ENCODE data around the gene COTL1.
"Not testable (repeated sequence)": the region's sequence is repeated elsewhere in the genome, so short reads cannot be mapped to it uniquely, and the experiment has no call there.

The COTL1 gene

DNA sequence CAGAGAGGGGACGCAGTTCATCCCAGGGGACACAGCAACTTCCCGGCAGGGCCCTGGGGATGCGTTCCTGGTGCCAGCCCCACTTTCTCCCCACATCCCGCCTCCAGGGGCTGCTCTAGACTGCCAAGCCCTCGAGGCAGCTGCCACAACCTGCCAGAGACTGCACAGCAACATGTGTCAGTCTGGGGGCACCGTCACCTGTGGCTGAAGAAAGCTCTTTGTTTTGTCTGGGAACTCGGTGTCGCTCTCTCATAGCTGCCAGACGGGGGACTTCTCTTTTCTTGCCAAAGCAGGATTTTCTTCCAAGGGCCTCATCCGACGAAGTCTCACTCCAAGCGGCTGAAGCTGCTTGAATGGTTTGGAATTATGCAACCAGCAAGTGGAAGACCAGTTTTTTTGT, 43.7 kb downstream of the COTL1 start:
- no peak for DNase-seq (ENCODE audit: low read depth in 1 of 2, low spot score in 1 of 2)

DNA sequence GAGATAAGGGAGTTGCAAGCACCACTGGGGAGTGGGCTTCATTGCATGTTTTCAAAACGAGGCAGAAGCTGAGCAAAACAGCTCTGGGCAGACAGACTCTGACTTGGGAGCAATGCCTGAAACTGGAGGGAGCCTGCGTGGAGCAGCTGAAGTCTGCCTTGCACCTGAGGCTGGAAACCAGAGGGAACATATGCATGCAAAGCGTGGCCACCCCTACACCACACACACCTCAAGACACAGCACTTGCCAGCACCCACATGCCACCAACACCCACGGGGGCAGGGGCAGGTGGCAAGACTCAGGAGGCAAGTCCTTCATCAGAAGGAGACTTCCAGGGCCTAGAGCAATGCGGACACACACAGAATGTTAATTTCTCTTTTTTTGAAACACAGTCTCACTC, 45.8 kb downstream of the COTL1 start:
- no peak for DNase-seq (ENCODE audit: low read depth in 1 of 2, low spot score in 1 of 2)

DNA sequence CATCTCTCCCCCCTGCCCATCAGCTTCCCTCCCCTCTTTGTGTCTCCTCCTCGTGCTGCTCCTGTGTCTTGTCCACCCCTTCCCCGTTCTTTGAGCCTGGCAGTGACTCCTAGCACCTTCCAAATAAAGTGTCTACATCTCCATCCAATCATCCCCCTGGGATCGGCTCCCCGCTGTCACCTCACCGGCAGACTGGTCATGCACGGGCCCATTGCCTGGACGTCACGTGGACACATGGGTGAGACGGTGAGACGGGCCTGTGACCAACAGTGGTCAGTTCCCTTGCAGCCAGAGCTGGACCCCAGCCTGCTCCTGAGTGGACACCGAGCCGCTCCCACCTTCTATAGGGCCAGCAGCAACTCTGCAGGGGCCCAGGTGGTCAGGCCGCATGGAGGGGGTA, 46.4 kb downstream of the COTL1 start:
- no peak for DNase-seq (ENCODE audit: low read depth in 1 of 2, low spot score in 1 of 2)

DNA sequence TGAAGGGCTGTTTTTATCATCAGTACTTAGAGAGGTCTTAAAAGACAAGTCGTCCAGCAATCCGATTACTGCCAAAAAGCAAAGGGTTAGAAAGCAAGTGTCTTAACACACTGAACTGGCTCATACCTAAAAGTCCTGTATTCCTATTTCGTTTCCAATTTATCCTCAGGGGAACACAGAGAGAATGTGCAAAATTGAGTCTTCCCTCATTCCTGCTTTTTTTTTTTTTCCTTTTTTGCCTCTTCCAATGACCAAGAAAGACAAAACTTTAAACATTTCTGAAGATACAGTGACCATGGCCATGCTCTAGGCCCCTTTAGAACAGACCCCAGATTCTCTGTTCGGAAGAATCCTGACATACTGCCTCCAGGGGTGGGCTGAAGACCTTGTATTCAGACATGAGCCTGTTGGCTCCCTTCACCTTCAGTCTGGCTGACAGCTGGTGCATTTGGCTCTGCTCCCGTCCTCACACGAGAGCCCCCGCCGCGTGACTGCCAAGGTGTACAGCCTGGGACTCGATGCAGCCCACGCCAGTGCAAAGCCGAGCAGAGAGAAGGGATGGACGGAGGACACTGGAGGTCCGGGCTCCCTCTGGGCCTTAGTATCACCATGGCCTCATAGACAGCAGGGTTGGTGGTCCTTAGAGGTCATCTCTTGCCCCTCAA, 47.0 kb downstream of the COTL1 start:
- DNase-seq (ENCODE audit: low read depth in 1 of 2, low spot score in 1 of 2): no peak

DNA sequence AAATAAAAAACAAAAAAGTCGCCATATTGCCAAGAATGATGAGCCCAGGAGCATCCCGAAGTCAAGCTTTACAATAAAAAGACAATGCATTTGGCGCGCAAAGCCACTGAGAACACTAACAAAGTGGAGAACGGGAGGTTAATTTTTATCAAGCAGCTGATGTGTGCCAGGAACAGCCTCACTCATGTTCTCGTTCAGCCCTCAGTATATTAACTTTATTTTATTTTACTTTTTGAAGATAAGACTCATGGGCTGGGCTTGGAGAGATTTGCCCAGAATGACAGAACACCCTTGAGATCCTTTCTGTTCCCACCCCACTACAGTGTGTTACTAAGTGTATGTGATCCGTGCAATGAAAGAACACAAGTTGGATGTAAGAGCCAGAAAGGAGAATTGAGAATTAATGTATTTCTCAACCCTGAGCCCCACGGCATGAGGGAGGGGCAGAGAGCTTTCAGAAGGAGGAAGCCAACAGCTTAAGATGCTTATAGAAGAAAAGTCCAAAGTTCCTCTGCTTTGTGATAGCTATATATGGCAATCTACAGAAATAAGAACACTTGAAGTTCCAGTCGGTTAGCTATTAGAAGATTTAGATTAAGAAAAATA, 48.4 kb downstream of the COTL1 start:
- DNase-seq (ENCODE audit: low read depth in 1 of 2, low spot score in 1 of 2): no peak

DNA sequence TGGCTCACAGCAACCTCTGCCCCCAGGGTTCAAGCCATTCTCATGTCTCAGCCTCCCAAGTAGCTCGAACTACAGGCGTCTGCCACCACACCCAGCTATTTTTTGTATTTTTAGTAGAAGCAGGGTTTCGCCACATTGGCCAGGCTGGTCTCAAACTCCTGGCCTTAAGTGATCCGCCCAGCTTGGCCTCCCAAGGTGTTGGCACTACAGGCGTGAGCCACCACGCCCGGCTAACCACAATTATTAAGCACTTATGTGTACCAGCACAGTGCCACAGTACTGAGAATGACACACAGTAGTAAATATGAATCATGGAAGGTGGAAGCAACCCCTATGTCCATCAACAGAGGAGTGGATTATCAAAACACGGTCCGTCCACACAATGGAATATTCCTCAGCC, 49.8 kb downstream of the COTL1 start:
- DNase-seq (ENCODE audit: low read depth in 1 of 2, low spot score in 1 of 2): no peak

DNA sequence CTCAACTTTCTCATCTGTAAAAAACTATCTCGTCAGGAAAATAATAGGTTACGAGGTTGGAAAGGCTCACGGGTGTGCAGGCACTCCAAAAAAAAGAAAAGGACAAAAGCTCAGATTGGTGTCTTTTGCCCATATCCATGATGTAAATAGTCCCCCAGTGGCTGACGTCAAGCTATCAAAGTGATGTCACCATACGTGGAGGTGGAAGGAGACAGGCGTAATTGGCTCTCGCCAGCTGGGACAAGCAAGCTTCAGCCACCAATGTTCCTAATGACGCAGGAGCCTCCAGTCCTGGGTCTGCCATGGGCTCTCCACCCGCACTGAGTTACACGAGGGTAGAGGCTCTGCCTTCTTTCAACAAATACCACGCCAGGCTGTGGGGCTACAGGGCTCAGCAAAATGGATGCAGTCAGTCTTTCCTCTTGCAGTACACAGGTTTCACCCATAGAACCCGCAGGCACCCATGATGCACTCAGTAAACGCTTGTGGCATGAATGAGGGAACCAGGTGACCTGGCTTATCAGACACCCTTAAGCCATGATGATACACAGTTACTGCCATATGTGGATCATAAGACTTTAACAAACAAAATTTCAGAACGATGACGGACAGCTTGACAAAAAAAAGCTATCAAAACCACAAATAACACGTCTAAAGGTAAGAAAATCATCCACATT, 50.5 kb downstream of the COTL1 start:
- no peak for DNase-seq (ENCODE audit: low read depth in 1 of 2, low spot score in 1 of 2)

DNA sequence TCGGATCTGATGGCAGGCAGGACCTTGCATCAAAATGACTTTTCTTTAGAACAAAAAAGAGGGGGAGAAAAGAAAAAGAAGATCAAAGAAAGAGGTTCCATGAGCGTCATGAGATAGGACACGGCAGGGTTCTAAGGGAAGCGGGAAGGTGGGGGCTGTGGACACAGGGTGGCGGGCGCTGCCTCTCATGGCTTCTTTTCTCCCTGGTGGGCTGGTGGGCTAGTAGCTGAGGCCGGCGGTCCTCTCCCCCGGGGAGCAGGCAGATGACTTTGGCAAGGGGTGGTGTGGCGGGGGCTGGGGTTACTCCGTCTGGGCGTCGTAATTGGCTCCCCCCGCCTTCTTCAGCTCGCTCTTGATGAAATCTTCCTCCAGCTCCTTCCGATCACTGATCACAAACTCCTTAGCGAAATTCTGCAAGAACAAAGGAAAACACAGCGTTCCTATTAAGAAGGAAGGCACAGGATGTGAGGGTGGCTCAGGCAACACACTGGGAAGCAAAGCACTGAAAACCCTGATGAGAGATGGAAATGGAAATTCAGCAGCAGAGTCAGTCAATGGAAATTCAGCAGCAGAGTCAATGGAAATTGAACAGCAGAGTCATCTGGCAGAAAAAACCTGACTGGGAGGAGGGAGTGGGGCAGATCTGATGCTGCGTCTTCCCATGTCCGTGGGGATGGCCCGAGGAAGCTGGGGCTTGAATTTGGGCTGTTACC, 51.2 kb downstream of the COTL1 start:
- DNase-seq (ENCODE audit: low read depth in 1 of 2, low spot score in 1 of 2): no peak

DNA sequence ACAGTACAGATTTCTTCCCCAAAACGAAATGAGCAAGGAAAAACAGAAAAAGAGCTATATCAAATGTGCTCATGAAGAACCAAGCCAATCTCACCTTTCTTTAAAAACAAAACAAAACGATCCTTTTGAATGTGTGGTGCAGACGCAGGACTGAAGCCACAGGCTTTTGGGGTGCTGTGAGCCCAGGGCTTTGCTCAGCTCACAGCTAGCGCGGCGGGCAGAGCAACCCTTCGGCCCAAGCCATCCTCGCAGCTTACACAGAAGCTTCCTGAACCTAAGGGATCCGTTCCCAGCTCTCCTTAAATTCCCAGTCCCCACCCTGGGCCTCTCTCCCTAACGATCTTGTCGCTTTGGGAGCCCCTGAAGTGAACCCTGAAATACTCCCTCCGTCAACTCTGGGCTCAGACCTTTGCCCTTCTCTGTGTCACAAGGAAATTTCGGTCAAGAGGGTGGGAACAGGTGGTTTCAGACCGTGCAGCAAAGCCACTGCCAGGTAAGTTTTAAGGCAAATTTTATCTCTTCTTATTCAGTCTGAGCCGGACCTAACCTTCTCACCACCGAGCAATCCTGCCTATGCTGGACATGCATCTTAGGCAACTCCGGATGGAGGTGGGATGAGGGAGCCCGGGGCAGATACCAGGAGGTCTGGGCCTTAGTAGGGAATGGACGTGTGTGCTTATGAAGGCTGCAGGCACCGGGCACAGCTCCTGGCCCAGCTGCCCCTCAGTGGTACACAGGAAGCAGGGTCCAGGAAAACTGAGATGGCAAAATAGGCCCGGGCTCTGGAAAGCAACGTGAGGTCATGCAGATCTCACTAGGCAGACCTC, 52.0 kb downstream of the COTL1 start:
- no peak for DNase-seq (ENCODE audit: low read depth in 1 of 2, low spot score in 1 of 2)

DNA sequence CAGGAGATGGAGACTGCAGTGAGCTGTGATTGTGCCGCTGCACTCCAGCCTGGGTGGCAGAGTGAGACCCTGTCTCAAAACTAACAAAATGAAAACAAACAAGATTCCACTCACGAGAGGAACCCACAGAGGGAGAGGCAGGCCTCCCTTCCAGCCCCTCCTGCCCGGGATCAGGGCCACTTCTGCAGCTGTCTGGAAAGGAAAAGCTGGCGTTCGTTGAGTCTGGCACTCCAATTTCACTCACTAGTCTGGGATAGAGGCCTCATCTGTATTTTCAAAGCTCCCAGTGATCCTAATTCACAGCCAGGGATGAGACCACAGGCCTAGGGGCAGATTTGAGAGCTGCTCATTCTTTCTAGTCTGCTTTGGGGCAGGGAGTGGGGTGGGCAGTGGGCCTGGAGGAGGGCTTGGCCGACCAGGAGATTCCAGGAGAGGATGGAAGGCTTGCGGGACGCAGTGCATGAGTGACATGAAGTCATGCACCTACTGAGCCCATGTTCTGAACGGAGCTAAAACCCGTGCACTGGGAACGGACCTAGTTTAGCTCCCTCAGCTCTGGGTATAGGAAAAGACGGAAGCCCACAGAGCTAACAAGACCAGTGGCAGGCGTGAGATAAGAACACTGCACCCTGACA, 54.0 kb downstream of the COTL1 start:
- DNase-seq (ENCODE audit: low read depth in 1 of 2, low spot score in 1 of 2): no peak

DNA sequence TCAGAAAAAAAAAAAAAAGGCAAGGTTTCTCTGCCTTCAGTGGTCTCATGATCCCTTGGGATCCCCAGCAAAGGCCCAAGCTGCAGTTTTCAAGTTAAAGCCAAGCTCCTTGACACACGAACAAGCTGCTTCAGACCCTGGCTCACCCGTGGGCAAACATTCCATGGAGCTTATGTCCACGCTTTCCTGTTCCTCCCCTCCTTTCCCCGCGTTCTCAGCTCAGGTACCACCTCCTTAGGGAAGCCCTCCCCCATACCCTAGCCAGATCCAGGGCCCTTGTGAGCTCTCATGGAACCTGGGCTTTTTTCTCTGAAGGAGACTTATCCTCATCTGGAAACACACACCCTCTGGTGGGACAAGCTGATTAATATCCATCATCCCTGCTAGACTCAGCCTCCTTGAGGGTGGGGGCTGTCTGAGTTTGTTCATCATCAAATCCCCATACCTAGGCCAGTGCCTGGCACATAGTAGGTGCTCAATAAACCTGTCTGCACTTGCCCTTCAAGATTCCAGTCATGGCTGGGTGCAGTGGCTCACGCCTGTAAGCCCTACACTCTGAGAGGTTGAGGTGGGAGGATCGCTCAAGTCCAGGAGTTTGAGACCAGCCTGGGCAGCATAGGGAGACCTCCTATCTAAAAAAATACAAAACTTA, 54.7 kb downstream of the COTL1 start:
- no peak for DNase-seq (ENCODE audit: low read depth in 1 of 2, low spot score in 1 of 2)

DNA sequence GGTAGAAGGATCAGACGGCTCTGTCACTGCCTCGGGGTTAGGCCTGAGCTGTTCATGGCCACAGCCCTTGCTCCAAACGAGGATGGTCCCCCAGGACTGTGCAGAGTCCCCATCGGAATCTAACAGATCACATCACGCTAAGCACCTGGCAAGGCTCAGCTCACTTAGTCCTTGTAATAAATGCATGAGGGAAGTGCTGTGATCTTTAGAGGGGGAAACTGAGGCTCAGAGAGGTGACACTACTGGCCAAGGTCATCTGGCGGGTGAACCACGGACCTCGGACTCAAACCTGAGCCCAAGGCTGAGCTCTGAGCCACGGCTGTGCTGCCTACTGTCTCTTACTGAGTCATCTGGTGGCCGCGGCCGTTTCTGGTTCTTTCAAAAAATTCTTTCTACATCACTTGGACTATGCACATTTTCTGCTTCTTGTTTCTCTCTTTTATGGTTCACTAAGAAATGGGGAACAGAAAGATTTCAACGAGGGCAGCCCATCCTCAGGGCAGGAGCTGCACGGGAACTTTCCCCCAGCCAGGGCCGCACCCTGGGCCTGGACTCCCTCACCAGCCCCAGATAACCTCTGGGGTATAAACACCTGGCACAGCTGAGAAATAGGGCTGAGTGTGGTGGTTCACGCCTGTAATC, 55.6 kb downstream of the COTL1 start:
- no peak for DNase-seq (ENCODE audit: low read depth in 1 of 2, low spot score in 1 of 2)

DNA sequence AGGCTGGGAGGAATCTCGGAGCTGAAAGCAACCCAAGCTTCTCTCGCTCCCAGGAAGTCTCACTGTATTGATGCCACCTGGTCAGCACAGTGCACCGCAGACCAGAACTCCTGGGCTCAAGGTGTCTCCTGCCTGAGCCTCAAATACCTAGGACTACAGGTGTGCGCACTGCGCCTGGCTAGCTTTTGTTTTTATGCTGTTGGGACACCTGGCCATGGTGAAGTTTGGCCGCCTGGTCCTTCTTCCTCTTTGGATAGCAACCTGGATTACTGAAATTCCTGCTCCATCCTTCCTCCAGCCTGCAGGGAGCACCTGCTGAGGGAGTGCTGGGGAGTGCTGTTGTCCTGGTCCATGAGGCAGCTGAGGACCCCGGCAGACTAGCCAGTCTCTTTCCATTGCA, 56.6 kb downstream of the COTL1 start:
- no peak for DNase-seq (ENCODE audit: low read depth in 1 of 2, low spot score in 1 of 2)

DNA sequence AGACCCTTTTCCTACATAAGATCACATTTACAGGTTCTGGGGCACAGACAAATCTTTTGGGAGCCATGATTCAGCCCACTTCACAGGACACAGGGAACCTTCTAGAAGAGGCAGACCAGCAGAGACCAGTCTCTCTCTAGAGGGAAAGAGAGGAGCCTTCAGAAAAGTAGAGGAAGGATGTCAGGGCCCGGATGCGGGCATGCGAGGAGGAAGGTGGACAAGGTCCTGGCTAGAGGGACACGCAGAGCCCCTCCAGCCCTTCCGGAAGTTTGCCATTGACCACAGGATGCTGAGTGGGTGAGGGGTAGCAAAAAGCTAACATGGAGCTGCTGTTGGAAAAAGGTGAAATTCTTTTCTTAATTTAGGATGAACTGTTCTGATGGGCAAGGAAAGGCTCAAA, 57.6 kb downstream of the COTL1 start:
- DNase-seq (ENCODE audit: low read depth in 1 of 2, low spot score in 1 of 2): no peak

DNA sequence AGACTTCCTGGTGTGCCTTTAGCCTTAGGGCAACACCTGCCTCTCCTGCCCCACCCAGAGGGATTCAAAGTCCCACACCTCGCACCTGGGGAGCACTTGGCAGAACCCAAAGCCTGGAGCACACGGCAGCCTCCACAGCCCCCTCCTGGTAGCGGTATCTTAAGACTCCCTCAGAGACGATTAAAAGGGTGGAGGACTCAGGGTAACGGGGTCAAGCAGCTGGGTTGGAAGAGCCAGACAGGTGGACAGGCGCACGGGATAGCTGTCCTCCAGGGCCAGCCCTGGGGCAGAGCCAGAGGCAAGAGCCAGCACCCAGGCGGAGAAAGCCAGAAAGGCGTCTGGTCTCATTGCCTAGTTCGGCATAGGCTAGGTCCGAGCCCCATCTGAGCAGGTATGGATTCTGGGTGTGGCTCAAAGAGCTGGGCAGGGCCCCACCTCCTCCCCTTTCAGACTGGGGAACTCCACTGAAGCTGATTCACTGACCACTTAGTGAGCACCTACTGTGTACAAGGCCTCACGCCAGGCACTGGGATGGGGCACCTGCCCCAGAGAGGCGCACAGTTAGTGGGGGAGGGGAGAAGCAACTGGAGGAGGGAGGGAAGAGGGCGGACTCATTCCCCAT, 58.5 kb downstream of the COTL1 start:
- DNase-seq (ENCODE audit: low read depth in 1 of 2, low spot score in 1 of 2): no peak

DNA sequence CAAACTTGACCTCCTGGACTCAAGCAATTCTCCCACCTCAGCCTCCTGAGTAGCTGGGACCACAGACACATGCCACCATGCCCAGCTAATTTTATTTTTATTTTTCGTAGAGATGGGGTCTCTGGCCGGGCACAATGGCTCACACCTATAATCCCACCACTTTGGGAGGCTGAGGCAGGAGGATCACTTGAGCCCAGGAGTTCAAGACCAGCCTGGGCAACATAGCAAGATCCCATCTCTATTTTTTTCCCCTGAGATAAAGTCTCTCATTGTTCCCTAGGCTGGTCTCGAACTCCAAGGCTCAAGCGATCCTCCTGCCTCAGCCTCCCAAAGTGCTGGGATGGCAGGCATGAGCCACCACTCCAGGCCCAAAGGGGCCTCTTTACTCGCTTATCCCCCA, 59.0 kb downstream of the COTL1 start:
- DNase-seq (ENCODE audit: low read depth in 1 of 2, low spot score in 1 of 2): not testable (repeated sequence)

DNA sequence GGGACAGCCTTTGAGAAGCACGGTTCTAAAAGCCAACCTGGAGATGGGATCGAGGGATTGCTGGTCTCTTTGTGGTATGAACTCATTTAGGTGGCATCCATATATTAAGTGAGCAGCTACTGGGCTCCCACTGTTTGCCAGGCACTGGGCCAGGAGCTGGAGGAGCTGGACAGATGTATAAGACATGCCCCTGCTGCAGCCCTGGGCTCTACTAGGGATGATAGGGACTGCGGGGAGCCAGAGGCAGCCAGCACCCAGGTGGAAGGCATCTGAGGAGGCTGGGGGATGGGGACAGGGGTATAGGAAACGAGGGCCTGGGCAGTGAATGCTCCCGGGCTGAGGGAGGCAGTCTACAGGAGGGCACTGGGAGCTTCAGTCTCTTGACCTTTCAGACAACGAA, 60.4 kb downstream of the COTL1 start:
- DNase-seq (ENCODE audit: low read depth in 1 of 2, low spot score in 1 of 2): no peak

DNA sequence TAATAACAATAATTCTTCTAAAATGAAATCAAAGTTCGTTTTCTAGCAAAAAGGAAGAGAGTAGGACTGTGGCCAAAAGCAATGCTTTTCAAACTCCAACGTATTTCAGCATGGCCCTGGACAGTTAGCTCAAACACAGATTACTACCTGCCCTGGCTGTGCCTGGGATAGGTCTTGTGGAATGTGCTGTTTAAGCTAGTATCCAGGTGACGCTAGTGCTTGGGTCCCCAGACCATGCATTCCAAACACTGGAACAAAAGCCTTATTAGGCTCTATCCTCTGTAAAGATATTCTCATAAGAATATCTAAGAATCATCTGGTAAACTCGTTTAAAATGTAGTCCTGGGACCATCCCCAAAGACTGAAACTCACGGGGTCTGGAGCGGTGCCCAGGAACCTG, 60.8 kb downstream of the COTL1 start:
- no peak for DNase-seq (ENCODE audit: low read depth in 1 of 2, low spot score in 1 of 2)

DNA sequence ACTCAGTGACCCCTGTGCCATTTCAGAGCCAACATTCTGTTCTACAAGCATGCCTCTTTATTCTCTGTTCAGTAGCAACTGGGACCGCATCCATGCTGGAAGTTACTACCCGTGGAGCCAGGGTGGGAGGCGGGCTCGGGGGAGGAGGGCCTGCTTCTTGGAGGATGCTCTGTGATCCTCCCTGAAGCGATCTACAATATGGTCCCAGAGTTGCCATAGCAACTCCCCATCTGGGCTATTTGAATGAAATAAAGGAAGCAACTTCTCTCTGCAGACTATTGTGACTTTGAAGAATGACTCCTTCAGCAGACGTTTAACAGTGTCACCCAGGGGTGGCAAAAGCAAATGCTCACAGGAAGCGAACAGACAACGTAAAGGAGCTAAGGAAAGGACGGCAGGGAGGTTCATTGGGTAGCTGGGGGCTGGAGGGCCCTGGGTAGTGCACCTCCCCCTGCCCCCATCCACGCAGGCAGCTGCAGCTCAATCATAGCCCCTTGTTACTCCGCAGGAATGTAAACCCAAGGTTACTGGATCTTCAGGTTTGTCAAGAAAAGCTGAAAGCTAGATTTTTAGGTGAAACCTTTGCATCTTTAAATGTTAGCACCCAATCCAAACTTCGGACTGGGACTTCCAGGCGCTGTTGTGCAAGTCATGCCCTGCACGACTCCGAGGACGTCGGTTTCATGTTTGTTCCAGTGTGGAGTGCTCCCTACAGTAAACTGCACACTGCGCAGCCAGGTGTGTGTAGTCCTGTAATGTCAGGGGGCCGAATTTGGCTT, 62.3 kb downstream of the COTL1 start:
- no peak for DNase-seq (ENCODE audit: low read depth in 1 of 2, low spot score in 1 of 2)
